PC-9 (cell line): Measurements from ENCODE around the gene SYNJ2. TPM values are rescaled to one million over a fixed set of nuclear protein-coding genes. Genes with fewer than 3 reads are reported as not detected.

Experiments
- BruUV-seq: library from RNA; stranded (reverse); fragments of 400-500 nt; replicated peaks from 2 replicates; lab custom pipeline; 2021; lab: Mats Ljungman, UMichigan
- CTCF ChIA-PET: fragments of 300-600 bp; sonication (Branson Sonifier 250); formaldehyde crosslinking; loops from one replicate; lab custom pipeline; 2022; ENCODE audit warnings: antibody characterized with exemption; lab: Charles Lee
- POLR2A ChIA-PET: fragments of 300-600 bp; sonication (Branson Sonifier 250); formaldehyde crosslinking; loops from one replicate; lab custom pipeline; 2022; ENCODE audit warnings: antibody characterized with exemption; ENCODE audit not compliant: unreplicated experiment; lab: Charles Lee
- DNase-seq, 2 experiments: peaks; one replicate each; pipeline versions ENCODE4 v3.0.0 to v3.0.0-alpha.2; 2015 to 2022; ENCODE audit warnings: mixed read lengths in 1 of 2
- H2AFZ ChIP-seq: fragments of 200-600 bp; sonication (generic); 2 replicates; pipeline ENCODE4 v1.8.1; 2017; ENCODE audit warnings: antibody characterized with exemption
- H3F3A ChIP-seq: fragments of 200-600 bp; sonication (generic); 2 replicates; pipeline ENCODE4 v1.8.1; 2017; ENCODE audit warnings: antibody characterized with exemption, mild to moderate bottlenecking, low read depth; ENCODE audit not compliant: insufficient read depth
- H3K27ac ChIP-seq: fragments of 200-600 bp; sonication (generic); 2 replicates; pipeline ENCODE4 v1.6.1; 2016; ENCODE audit warnings: mixed run types
- H3K27me3 ChIP-seq: fragments of 200-600 bp; sonication (generic); 2 replicates; pipeline ENCODE4 v1.6.1; 2016; ENCODE audit warnings: low read depth, mixed run types; ENCODE audit not compliant: insufficient read depth
- H3K36me3 ChIP-seq: fragments of 200-600 bp; sonication (generic); 2 replicates; pipeline ENCODE4 v1.6.1; 2016; ENCODE audit warnings: low read depth, mixed run types
- H3K4me1 ChIP-seq: fragments of 200-600 bp; sonication (generic); replicated peaks from 2 replicates; pipeline ENCODE4 v1.6.1; 2016; ENCODE audit warnings: mixed run types; ENCODE audit not compliant: insufficient read depth
- H3K4me2 ChIP-seq: fragments of 200-600 bp; sonication (generic); 2 replicates; pipeline ENCODE4 v1.6.1; 2017; ENCODE audit warnings: mixed run types
- H3K4me3 ChIP-seq: fragments of 200-600 bp; sonication (generic); 2 replicates; pipeline ENCODE4 v1.6.1; 2016; ENCODE audit warnings: mixed run types
- H3K79me2 ChIP-seq: fragments of 200-600 bp; sonication (generic); 2 replicates; pipeline ENCODE4 v1.6.1; 2017; ENCODE audit warnings: low read depth, mixed run types
- H3K9me2 ChIP-seq: fragments of 200-600 bp; sonication (generic); 2 replicates; pipeline ENCODE4 v1.8.1; 2017; ENCODE audit warnings: mild to moderate bottlenecking; ENCODE audit not compliant: insufficient read depth
- H3K9me3 ChIP-seq: fragments of 200-600 bp; sonication (generic); 2 replicates; pipeline ENCODE4 v1.8.1; 2016; ENCODE audit warnings: low read depth; ENCODE audit not compliant: insufficient read depth
- H4K20me1 ChIP-seq: fragments of 200-600 bp; sonication (generic); 2 replicates; pipeline ENCODE4 v1.8.1; 2017; ENCODE audit not compliant: insufficient read depth
- CTCF ChIP-seq: fragments of 200-600 bp; sonication (generic); conservative IDR thresholded peaks from 2 replicates; pipeline ENCODE4 v1.6.1; 2017; ENCODE audit warnings: mixed run types, antibody characterized with exemption, mild to moderate bottlenecking, moderate library complexity
- EZH2 ChIP-seq: fragments of 200-600 bp; sonication (generic); IDR thresholded peaks from 2 replicates; pipeline ENCODE4 v1.8.0; 2017; ENCODE audit warnings: antibody characterized with exemption, low read depth
- intact Hi-C: fragments of 100-400 bp; cut with micrococcal nuclease; formaldehyde crosslinking; loops from one replicate; pipeline ENCODE4 v1.10.0; 2022; ENCODE audit not compliant: unreplicated experiment
- total RNA-seq: library from RNA; stranded (reverse); gene quantifications from 2 replicates; pipeline ENCODE4 v1.2.3, GENCODE V29; 2021

Gene SYNJ2
- total RNA-seq, 1 experiment from 2014 or later: 30.3 TPM

- TSS peak; percentile 29 for BruUV-seq
- H3K79me2 ChIP-seq: peaks cover 54% of the 10 kb centered on the region
- POLR2A ChIA-PET: interaction anchor here (0.5 kb wide), 1 partner anchor 661 kb away, joined by 3 read pairs; the partner anchor contains the start of gene DYNLT1
Observed at GRCh38 chr6:157982563-157983405, 1.1 kb downstream of the SYNJ2 start.

GRCh38 chr6:157983406-157984119, 1.9 kb downstream of the SYNJ2 start:
- H4K20me1 ChIP-seq: peaks cover 3% of the 10 kb centered on the region; the same call in 1 of the 2 replicates
- no peaks in the 10 kb centered on the region for H3K27me3 ChIP-seq
- no TSS peak for BruUV-seq
- H3K4me1 ChIP-seq: peaks cover 59% of the 10 kb centered on the region
- 0 out of 2 replicates have a peak overlapping the region, but pooled peaks have one; percentile 89 for H3K27ac ChIP-seq
- intact Hi-C loops: loop anchor here (1.0 kb wide), 1 partner anchor 57 kb away; no protein-coding TSS in a partner anchor
- ChIA-PET POLR2A (interaction anchor here (0.5 kb wide), 1 partner anchor 661 kb away, joined by 3 read pairs; the partner anchor contains the start of gene DYNLT1), CTCF (interaction anchor here (0.6 kb wide), 1 partner anchor 17 kb away, joined by 4 read pairs; no protein-coding TSS in a partner anchor)
- no peaks in the 10 kb centered on the region for H3K9me2 ChIP-seq
- H3K79me2 ChIP-seq: peaks cover 62% of the 10 kb centered on the region
- no peaks in the 10 kb centered on the region for H3K9me3 ChIP-seq
- H3K4me3 ChIP-seq: peak overlapping the region; percentile 86
- H3F3A ChIP-seq: peaks cover 39% of the 10 kb centered on the region
- H2AFZ ChIP-seq: no peak overlapping the region
- no peak for DNase-seq
- peak overlapping the region; percentile 93 for H3K4me2 ChIP-seq
- no peak for TF ChIP-seq CTCF
- no peak for TF ChIP-seq EZH2
- no peaks in the 10 kb centered on the region for H3K36me3 ChIP-seq

More at GRCh38 chr6:157982563-157983405, 1.1 kb downstream of the SYNJ2 start:
- peak overlapping the region; percentile 79 for H2AFZ ChIP-seq
- H3K4me2 ChIP-seq: peak overlapping the region; percentile 93
- H3K4me3 ChIP-seq: peak overlapping the region; percentile 86
- no peaks in the 10 kb centered on the region for H3K9me2 ChIP-seq
- H3K27ac ChIP-seq: 0 out of 2 replicates have a peak overlapping the region, but pooled peaks have one; percentile 22
- H3K27me3 ChIP-seq: no peaks in the 10 kb centered on the region
- peaks cover 55% of the 10 kb centered on the region for H3K4me1 ChIP-seq
- no peaks in the 10 kb centered on the region for H4K20me1 ChIP-seq
- H3K9me3 ChIP-seq: no peaks in the 10 kb centered on the region
- peak in 1 of 2 experiments; percentile 42 for DNase-seq
- TF ChIP-seq EZH2 (no peak), CTCF (peak; percentile 39; the same call in 1 of the 2 replicates)
- CTCF ChIA-PET: interaction anchor here (0.6 kb wide), 1 partner anchor 16 kb away, joined by 4 read pairs; no protein-coding TSS in a partner anchor
- peaks cover 39% of the 10 kb centered on the region for H3F3A ChIP-seq
- intact Hi-C loops: loop anchor here (1.0 kb wide), 1 partner anchor 58 kb away; no protein-coding TSS in a partner anchor
- no peaks in the 10 kb centered on the region for H3K36me3 ChIP-seq

GRCh38 chr6:157984128-157984527, 2.5 kb downstream of the SYNJ2 start:
- CTCF ChIA-PET: no interaction called here
- peaks cover 39% of the 10 kb centered on the region for H3F3A ChIP-seq
- H3K9me2 ChIP-seq: no peaks in the 10 kb centered on the region
- peak overlapping the region; percentile 86; the same call in 1 of the 2 replicates for H3K4me3 ChIP-seq
- no peaks in the 10 kb centered on the region for H3K9me3 ChIP-seq
- no peaks in the 10 kb centered on the region for H3K36me3 ChIP-seq
- DNase-seq: no peak
- H3K79me2 ChIP-seq: peaks cover 67% of the 10 kb centered on the region
- no peaks in the 10 kb centered on the region for H3K27me3 ChIP-seq
- TF ChIP-seq CTCF (no peak), EZH2 (no peak)
- POLR2A ChIA-PET: no interaction called here
- no peak overlapping the region for H2AFZ ChIP-seq
- H4K20me1 ChIP-seq: peaks cover 8% of the 10 kb centered on the region; the same call in 1 of the 2 replicates
- H3K4me2 ChIP-seq: peak overlapping the region; percentile 93
- H3K27ac ChIP-seq: 0 out of 2 replicates have a peak overlapping the region, but pooled peaks have one; percentile 89
- peaks cover 65% of the 10 kb centered on the region for H3K4me1 ChIP-seq
- intact Hi-C loops: no loop called here
- BruUV-seq: no TSS peak
